ENCODE results near the gene SPOCK2. TPM values are rescaled to one million over a fixed set of nuclear protein-coding genes. Genes with fewer than 3 reads are reported as not detected.

SPOCK2 gene
- total RNA-seq, 3 donors from 2014 or later, result 3.1 to 12.3 (median 7.4) TPM

DNA sequence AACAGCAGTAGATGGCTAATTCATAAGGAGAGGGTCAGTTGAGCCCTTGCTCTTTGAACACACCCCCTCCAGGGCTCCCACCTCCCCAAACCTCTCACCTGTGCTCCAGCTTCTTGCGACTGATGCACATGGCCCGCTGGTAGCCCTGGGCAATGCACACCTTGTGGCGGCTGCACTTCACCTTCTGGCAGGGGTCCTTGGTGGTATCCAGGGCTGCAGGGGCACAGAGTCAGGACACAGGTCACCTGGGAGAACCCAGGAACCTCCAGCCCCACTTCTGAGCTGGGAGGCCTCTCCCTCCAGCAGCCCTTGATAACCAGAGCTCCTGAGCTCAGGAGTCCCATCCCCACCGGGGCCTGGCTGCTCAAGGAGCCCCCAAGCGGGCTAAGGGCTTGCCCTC lies 16.3 kb downstream of the SPOCK2 start:
- no peak overlapping the region for H3K4me3 ChIP-seq

DNA sequence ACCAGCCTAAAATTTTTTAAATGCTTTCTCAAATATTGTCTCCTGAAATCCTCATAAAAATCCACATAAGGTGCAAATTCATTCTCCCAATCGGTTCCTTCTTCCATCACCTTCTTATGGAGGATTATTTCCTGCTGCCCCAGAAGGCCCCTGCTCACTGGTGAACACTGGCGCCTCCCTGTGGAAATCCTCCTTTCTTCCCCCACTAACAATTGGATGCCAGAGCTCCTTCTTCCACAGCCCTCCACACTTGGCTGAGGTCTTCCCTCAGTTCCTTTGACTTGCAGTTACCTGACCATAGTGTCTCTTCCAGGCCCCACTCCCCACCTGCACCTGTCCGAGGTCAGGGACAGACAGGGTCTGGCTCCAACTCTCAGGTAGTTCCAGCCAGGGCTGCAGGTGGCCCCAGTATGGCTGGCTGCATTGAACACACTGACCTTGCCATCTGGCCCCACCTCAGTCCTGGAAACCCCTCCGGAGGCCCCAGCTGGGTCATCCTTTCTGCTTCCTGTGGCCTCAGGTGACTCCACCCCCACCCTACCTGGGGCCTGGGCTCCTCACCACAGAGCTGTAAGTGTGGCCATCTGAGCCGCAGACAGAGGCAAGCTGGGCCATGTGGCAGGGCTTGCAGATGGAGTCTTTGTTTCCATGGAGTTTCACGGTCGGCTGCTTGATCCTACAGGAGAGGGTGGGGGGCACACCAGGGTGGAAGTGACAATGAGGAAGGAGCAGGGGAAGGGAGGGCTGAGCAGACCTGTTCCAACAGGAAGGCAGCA lies 18.4 kb downstream of the SPOCK2 start:
- Histone ChIP-seq H3K36me3 (ENCODE audit: low read depth) (no peaks in the 10 kb centered on the region), H3K4me1 (ENCODE audit: low read depth) (no peaks in the 10 kb centered on the region), H3K4me3 (no peak overlapping the region), H3K9me3 (no peaks in the 10 kb centered on the region)
- intact Hi-C loops (cut with DNase I, micrococcal nuclease), result no loop called here
- DNase-seq, result no peak
- TF ChIP-seq, protein P1, sequence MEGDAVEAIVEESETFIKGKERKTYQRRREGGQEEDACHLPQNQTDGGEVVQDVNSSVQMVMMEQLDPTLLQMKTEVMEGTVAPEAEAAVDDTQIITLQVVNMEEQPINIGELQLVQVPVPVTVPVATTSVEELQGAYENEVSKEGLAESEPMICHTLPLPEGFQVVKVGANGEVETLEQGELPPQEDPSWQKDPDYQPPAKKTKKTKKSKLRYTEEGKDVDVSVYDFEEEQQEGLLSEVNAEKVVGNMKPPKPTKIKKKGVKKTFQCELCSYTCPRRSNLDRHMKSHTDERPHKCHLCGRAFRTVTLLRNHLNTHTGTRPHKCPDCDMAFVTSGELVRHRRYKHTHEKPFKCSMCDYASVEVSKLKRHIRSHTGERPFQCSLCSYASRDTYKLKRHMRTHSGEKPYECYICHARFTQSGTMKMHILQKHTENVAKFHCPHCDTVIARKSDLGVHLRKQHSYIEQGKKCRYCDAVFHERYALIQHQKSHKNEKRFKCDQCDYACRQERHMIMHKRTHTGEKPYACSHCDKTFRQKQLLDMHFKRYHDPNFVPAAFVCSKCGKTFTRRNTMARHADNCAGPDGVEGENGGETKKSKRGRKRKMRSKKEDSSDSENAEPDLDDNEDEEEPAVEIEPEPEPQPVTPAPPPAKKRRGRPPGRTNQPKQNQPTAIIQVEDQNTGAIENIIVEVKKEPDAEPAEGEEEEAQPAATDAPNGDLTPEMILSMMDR (IDR thresholded peaks at IDR 0.05), result no peak
- no peak for ATAC-seq

More for the DNA sequence above, 16.3 kb downstream of the SPOCK2 start:
- intact Hi-C loops (cut with DNase I, micrococcal nuclease), result no loop called here
- DNase-seq (no peak), ATAC-seq (no peak)
- Histone ChIP-seq H3K9me3 (no peaks in the 10 kb centered on the region), H3K4me1 (ENCODE audit: low read depth) (no peaks in the 10 kb centered on the region), H3K36me3 (ENCODE audit: low read depth) (no peaks in the 10 kb centered on the region)
- TF ChIP-seq, protein P1 (IDR thresholded peaks at IDR 0.05), result no peak

DNA sequence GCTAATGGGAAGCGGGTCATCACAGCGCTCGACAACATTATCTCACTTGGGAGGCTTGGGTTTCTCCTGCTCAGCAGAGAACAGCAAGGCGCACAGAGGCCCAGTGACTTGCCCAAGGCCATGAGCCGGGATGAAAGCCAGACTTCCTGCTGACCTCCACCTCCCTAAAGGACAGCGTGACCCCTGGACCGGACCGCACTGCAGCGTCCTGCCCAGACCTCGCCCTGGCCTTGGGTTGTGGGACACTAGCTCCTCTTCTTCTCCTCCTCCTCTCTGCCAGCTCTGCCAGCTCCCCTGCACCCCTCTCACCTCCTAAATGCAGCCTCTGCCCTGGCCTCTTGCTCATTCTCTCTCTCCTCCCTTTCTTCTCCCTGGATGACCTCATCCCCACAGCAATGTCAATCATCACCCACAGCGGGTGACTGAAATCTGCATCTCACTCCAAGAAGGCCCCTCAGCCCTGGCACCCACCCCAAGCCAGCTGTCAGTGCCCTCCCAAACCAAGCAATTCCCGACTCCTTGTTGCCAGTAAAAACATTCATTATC lies 19.4 kb downstream of the SPOCK2 start:
- no peak overlapping the region for H3K4me3 ChIP-seq
- no peak for DNase-seq
- intact Hi-C loops (cut with DNase I, micrococcal nuclease), result no loop called here
- H3K9me3 ChIP-seq, result no peaks in the 10 kb centered on the region
- H3K4me1 ChIP-seq (ENCODE audit: low read depth), result no peaks in the 10 kb centered on the region
- ATAC-seq, result no peak
- no peaks in the 10 kb centered on the region for H3K36me3 ChIP-seq (ENCODE audit: low read depth)
- TF ChIP-seq, protein P1 (IDR thresholded peaks at IDR 0.05), result no peak

DNA sequence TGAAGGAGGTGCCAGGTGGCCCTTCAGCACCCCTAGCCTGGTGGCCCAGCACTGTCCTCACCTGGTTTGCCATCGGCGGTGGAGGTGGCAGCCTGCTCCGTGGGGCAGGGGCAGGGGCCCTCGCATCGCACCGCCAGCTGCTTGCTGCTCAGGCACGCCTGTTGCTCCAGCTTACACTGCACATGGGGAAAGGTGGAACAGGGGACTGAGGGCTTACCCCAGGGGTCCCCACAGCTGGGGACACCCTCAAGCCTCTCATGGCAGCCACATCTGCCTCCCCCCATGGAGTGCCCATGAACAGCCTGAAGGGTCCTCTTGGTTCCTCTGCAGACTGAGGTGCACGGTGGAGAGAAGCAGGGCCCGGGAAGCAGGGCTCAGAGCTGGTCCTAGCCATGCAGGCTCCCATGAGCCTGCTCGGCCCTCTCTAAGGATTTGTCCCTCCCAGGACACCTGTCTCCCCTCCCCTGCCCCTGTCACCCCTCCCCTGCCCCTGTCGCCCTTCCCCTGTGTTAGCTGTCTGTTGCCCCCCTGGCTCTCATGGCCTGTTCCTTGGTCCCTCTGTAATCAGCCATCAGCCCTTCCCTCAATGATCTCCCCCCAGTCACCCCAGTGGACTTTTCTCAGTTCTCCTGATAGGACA lies 20.1 kb downstream of the SPOCK2 start:
- H3K9me3 ChIP-seq, result no peaks in the 10 kb centered on the region
- intact Hi-C loops (cut with DNase I, micrococcal nuclease), result no loop called here

DNA sequence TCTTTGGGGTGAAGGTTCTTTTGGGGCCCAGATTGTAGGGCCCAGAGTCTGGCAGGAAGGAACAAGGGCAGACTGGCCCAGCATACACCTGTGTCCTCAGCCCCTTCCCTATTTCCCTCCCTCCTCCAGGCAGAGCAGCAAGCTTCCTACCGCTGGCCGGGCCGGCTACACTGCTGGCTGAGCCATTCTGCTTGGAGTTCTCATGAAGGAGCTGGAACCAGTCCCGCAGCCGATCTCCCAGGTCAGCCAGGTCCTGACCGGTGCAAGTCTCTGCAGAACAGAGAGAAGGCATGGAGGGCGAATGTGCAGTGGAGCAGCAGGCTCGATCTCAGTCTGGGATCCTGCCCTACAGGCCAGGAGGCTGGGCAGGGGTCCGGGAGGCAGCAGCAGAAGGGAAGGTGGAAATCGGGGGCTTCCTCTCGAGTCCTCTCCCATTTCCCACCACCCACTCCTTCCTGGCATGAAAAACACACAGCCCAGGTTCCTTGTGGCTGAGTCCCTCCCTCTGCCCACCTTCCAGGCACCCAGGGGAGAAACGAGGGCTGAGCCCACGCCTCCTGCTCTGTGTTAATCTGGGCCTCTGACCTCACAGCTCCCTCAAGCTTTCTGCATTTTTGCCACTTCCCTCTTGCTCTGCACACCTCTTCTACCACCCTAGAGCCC lies 20.8 kb downstream of the SPOCK2 start:
- TF ChIP-seq, protein P1 (IDR thresholded peaks at IDR 0.05), result no peak
- Histone ChIP-seq H3K4me1 (ENCODE audit: low read depth) (no peaks in the 10 kb centered on the region), H3K9me3 (no peaks in the 10 kb centered on the region), H3K36me3 (ENCODE audit: low read depth) (no peaks in the 10 kb centered on the region), H3K4me3 (no peak overlapping the region)
- no peak for ATAC-seq
- DNase-seq, result peak in 1 of 3 donors; percentile 17
- intact Hi-C loops (cut with DNase I, micrococcal nuclease), result no loop called here

More for the DNA sequence above, 20.1 kb downstream of the SPOCK2 start:
- ATAC-seq (no peak), DNase-seq (no peak)
- TF ChIP-seq, protein P1 (IDR thresholded peaks at IDR 0.05), result no peak
- Histone ChIP-seq H3K36me3 (ENCODE audit: low read depth) (no peaks in the 10 kb centered on the region), H3K4me1 (ENCODE audit: low read depth) (no peaks in the 10 kb centered on the region), H3K4me3 (no peak overlapping the region)
